HTR-8/SVneo (cell line): Measurements from ENCODE around the gene HSPH1.
"Not testable (repeated sequence)": the region's sequence is repeated elsewhere in the genome, so short reads cannot be mapped to it uniquely, and the experiment has no call there.

Source experiments
- DNase-seq: peaks from one replicate; pipeline ENCODE4 v3.0.0; 2011; ENCODE audit warnings: low spot score, mixed read lengths; ENCODE audit not compliant: insufficient read length
- FAIRE-seq: peaks from 2 replicates; lab custom pipeline; 2011; peaks lifted over from hg19 to GRCh38; lab: Jason Lieb, UNC

Gene HSPH1

DNA sequence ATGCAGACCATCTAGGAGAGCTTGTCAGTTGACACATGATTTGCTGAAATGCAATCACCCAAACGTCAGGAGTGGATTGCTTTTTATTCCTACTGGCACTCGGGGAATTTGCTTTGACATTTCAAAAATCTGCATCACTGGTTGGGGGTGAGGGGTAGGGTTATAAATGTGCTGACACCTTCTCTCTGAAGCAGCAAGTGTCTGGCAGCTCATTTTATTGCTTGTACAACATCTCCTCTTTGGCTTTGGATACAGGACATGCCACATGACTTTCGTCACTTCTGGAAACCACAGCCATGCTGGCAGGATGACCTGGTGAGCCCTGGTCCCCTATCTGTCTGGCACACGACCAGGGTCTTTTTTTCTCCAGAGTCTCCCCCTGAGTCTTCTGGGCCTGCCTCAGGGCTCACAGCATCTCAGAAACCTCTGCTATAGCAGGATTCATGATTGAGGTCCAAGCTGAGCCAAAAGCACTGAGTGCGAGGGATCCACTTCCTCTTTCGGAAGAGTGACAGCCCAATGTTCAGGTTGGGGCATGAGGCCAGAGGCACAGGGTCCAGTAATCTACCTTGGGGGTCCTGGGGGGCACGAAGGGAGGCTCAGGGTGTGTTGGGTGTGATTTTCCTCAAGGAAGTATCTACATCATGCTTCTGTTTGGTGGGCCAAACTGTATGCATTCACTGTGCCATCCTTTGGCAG is 60.1 kb downstream of the HSPH1 start:
- no peak for DNase-seq
- no peak for FAIRE-seq

DNA sequence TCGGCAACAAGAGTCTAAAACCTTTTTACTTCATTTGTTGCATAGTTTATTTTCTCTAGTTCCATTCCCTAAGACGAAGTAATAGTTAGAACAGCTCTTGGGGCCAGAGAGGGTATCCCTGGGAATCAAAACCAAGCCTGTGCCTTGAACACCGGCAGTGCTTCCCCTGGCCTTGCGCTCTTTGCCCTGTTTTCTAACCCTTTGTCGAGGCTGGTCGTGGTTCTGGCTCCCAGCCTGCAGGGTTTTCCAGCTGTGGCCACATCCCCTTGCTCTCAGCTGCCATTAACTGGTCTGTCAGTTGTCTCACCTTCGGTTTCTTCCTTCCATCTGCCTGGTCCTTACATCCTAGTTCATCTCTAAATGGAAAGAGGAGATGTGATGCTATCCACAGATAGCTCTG is 61.0 kb downstream of the HSPH1 start:
- DNase-seq (no peak), FAIRE-seq (no peak)

DNA sequence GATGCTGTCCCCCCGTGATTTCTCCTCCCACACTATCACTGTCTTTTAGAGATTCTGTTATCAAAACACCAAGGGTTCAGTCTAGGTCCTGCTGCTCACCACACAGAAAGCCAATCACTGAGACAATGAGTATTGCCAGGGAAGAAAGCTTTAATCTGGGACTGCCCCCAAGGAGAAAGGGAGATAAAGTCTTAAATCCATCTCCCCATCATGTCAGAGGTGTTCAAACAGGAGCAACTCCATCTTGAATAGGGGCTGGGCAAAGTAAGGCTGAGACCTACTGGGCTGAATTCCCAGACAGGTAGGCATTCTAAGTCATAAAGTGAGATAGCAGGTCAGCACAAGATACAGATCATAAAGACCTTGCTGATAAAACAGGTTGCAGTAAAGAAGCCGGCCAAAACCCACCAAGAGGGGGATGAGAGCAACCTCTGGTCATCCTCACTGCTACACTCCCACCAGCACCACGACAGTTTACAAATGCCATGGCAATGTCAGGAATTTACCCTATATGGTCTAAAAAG is 63.7 kb downstream of the HSPH1 start:
- not testable (repeated sequence) for FAIRE-seq, DNase-seq

DNA sequence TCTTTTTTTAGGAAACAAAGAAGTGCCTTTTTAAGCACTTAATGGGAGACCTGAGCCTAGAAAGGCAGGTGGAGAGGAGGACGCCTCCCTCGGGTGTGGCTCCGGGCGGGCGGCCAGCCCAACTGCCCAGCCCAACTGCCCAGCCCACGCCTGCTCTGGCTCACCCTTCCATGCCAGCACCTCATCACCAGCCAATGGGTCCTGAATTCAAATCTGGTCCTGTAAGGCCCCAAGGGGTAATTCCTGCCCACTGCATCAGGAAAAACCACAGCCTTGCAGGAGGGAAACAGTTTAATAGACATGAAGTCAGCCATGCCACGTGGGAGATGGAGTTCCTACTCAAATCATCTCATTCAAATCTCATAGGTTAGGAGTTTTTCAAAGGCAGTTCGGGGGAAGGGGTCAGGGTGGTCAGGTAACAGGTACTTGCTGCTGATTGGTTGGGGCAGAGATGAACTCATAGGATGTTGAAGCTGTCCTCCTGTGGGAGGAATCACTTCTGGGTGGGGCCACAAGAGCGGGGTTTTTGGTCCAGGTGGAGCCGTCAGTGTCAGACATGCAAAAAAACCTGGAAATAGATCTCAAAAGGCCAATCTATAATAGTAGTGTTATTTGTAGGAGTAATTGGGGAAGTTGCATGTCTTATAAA is 64.9 kb downstream of the HSPH1 start:
- no peak for FAIRE-seq
- no peak for DNase-seq

DNA sequence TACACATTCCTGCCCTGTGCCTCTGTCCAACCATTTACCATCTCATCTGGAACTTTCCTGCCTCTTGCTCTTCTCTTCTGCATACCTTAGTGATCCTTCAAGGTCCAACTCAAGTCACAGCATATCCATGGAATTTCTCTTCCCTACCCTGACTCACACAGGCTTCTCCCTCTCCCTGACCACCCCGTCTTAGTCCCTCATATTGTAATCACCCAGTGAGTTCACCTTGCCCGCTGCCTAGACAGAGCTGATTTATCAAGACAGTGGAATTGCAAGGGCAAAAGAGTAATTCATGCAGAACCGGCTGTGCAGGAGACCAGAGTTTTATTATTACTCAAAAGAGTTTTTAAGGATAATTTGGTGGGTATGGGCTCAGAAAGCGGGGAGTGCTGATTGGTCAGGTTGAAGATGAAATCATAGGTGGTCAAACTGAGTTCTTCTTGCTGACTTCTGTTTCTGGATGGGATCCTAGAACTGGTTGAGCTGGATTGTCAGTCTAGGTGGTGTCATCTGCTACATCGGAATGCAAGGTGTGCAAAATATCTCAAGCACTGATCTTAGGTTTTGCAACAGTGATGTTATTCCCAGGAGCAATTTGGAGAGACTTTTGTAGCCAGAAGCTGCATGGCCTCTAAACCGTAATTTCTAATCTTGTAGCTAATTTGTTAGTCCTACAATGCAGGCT is 67.2 kb downstream of the HSPH1 start:
- FAIRE-seq (no peak), DNase-seq (no peak)

DNA sequence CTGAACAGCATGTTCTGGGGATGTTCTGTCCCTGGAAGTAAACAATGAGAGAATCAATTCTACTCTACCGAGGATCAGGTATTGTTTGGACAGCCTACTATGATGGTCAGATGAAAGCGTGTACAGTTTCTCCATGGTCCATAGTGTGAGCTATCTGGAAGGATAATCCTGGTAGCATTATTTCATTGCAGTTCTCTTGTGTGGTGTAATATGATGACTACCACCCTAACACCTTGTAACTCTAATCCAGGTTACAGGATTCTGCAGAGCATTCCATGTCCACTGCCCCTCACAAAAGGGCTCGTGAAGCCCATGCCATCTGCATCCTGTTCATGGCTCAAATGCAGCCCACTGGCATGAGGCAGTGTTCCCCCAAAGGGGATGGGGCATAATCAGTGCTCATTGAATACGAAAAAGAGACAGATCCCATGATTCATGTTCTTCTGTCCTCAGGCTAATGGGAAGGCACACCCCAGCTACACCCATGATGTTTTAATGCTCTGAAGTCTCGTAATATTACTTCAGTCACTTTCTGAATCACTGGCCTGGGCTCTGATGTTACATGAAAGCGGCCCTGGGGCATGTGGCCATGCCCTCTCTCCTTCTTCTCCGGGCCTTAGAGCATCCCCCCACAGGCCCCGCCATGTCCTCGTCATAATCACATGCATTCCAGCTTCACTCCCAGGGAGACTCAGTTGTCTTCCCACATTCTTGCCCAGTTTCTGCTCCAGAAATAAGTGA is 68.4 kb downstream of the HSPH1 start:
- no peak for FAIRE-seq

DNA sequence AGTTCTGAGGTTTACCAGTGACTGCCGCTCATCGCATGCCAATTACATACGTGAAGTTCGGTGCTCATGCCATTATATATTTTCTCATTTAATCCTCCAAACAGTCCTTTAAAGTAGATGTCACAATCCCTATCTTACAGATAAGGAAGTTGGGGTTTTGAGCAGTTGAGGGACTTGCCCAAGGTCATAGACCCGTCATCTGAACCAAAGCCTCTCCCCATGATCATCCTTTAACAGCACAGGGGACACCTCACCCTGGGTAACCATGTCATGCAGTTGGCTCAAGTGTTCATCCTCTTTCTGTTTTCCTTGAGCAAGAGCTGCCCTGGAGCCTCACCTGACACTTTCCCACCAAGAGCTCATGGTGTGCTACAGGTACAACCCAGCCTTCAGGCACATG is 69.1 kb downstream of the HSPH1 start:
- FAIRE-seq = no peak
- DNase-seq = no peak

More for the DNA sequence above, 68.4 kb downstream of the HSPH1 start:
- DNase-seq = no peak

DNA sequence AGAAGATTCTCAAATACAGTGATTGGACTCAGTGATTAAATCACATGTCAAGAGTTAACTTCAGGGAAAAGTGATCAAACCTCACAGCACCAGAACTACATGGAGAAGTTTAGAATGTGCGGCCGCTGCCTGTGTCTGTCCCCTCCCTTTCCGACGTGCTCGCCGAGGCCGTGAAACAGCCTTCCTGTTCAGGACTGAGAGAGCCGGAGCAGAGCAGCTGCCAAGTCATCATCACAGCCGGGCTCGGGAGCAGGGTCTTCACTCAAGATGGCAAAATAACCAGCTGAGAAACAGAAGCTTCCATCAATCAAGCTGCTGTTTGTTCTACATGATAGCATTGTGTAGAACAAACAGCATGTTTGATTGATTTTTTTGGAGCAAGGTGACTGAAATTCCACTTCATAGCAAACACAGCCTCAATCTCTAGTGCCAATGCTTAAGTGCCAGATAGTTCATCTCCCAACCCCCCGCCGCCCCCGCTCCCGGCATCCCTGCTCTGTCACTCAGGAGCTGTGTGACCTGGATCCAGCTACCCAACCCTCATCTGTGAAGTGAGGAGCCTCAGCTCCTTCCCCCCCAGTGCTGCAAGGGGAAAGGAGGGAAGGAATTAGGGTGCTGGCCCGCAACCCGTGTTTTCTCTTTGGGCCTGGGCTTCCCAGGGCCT is 70.6 kb downstream of the HSPH1 start:
- DNase-seq = no peak
- no peak for FAIRE-seq

DNA sequence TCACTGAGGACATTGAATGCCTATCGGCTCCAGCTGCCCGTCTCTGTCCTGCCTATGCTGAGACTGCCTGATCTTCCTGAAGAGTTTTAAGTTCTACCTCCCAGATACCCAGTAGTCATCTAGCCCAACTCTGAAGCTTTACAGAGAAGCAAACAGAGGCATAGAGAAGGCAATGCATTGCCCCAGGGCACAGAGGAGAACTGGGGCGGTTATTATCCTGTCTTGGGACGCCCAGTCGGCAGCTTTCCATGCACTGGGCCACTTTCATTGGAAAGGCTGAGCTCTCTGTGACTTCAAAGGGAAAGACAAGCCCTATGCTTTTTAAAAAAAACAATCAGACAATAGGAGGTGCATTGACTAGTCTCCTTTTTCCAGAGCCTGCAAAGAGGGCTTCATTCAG is 71.6 kb downstream of the HSPH1 start:
- no peak for DNase-seq
- no peak for FAIRE-seq

DNA sequence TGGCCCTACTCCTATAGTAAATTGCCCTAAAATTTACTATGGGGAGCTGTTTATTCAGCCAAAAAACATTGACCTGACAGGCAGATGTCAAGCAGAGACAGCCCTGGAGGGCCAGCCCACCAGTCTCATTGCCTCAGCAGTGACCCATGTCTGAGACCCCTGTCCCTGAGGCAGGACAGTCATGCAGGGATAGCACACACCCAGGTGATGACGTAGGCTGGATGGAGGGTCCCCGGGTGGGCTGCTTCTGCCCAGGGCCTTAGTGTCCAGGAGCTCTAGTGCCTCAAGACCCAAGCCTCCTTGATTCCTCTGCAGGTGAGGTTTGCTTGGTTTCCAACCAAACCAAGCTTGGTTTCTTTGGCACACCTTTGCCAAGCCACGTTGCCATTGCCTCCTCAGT is 72.1 kb downstream of the HSPH1 start:
- DNase-seq = no peak
- no peak for FAIRE-seq

DNA sequence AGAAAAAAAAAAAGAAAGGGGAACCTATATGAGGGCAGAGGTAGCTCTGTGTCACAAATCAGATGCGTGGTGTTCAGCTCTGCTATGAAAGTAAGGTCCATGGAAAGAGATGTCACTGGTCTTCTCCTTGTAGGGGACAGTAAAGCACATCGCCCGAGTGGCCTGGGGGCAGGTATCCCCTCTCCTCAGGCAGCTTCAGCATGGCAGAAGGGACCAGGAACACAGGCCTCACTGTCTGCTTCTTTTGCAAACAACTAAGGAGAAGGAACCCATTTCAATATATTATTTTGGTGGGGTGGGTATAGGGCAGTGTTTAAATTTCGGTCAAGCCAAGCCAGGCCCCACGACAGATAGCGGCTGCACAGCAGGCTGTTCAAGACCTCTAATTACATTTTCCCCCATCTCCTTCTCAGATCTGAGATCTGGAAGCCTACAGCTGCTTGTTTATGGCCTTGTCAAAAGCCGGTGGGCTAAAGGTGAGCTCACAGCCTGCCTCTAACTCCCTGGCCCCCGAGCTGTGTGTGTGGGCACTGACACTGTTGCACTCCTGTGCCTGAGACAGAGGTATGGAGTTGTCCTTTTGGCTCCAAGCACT is 72.8 kb downstream of the HSPH1 start:
- FAIRE-seq = no peak

More for the DNA sequence above, 72.8 kb downstream of the HSPH1 start:
- no peak for DNase-seq
